ENCODE results near the gene KCNH2.

The KCNH2 gene

DNA sequence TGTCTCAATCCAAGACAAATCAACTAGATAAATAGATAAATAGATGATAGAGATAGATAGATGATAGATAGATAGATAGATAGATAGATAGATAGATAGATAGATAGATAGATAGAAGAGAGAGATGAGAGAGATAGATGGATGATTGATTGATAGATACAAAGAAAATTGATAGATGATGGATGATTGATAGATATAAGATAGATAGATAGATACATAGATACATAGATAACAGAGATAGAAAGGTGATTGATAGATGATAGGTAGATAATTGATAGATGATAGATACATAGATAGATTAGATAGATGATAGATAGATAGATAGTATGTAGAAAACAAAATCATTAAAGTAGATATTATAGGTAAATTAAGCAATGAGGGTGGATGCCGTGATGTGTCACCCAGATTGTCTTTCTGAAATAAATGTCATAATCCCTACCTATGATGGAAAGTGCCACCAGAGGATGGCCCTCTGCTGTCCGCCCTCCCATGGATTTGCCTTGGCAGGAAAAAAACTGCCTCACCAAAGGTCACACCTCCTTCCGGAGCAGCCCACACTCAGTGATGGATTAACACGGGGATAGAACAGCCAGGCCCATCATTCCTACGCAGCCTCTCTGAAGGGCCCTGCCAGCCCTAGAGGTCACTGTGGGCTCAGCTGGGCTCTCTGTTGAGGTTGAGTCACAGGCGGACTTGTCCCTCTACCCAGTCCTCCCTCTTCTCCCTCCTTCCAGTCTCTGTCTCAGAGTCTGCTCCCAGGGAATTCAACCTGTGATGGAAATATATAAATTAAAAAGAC, 50.8 kb downstream of the KCNH2 start:
- H3K4me3 ChIP-seq (ENCODE audit: low read depth, low read length), result no peak overlapping the region
- in situ Hi-C loops (cut with HindIII; ENCODE audit: low sequenced_read_pairs), result no loop called here
- TF ChIP-seq, protein P1, sequence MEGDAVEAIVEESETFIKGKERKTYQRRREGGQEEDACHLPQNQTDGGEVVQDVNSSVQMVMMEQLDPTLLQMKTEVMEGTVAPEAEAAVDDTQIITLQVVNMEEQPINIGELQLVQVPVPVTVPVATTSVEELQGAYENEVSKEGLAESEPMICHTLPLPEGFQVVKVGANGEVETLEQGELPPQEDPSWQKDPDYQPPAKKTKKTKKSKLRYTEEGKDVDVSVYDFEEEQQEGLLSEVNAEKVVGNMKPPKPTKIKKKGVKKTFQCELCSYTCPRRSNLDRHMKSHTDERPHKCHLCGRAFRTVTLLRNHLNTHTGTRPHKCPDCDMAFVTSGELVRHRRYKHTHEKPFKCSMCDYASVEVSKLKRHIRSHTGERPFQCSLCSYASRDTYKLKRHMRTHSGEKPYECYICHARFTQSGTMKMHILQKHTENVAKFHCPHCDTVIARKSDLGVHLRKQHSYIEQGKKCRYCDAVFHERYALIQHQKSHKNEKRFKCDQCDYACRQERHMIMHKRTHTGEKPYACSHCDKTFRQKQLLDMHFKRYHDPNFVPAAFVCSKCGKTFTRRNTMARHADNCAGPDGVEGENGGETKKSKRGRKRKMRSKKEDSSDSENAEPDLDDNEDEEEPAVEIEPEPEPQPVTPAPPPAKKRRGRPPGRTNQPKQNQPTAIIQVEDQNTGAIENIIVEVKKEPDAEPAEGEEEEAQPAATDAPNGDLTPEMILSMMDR (IDR thresholded peaks at IDR 0.05; ENCODE audit: low read depth, low read length, missing control alignments), result no peak
- no peak for DNase-seq (ENCODE audit: low read depth)

DNA sequence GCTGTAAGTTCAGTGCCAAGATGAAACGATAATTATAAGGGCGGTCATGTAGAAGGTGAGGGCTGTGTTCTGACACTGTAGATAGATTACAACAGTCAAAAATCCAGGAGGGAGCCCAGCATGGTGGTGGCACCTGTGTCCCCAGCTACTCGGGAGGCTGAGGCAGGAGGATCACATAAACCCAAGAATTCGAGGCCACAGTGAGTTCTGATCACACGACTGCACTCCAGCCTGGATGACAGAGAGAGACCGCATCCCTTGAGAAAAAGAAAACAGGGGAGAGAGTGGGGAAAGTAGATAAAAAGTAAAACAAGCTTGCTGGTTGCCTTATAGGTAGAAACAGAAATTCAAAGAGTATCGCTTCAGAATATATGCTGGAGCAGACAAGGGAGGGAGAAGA, 52.1 kb downstream of the KCNH2 start:
- no peak overlapping the region for H3K4me3 ChIP-seq (ENCODE audit: low read depth, low read length)
- DNase-seq (ENCODE audit: low read depth), result no peak
- in situ Hi-C loops (cut with HindIII; ENCODE audit: low sequenced_read_pairs), result no loop called here
- TF ChIP-seq, protein P1 (IDR thresholded peaks at IDR 0.05; ENCODE audit: low read depth, low read length, missing control alignments), result no peak

DNA sequence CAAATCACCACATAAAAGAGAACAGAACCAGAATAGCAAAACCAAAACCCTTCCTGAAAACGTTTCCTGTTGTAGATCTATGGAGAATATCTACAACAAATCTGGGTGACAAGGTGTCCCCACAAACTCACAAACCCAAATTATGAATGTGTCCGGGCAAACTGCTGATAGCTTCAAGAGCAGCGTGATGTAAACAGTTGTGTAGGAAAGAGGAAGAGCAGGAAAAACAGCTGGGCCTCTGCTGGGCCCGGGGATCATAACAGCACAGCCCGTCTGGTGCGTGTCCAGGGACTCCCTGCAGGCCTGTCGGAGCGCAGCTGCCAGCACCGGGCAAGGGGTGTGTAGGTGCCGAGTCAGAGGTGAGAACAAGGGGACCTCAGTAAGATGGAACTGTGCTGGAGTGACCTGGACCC, 53.7 kb downstream of the KCNH2 start:
- in situ Hi-C loops (cut with HindIII; ENCODE audit: low sequenced_read_pairs), result no loop called here

DNA sequence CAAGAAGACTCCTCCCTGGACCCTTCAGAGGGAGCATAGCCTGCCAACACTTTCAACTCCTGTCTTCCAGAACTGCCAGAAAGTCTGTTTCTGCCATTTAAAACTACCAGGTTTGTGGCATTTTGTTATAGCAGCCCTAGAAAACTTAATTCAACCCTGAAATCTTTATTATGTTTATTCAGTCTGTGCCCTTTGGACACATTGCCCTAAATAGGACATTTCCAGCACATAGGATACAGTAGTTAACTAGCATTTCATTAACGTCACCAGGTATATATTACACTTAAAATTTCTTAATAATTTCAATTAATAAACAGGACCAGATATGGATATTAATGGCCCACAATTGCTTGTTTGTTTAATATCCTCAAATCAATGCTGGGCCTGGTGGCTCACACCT, 54.3 kb downstream of the KCNH2 start:
- TF ChIP-seq, protein P1 (IDR thresholded peaks at IDR 0.05; ENCODE audit: low read depth, low read length, missing control alignments), result no peak
- in situ Hi-C loops (cut with HindIII; ENCODE audit: low sequenced_read_pairs), result no loop called here
- DNase-seq (ENCODE audit: low read depth), result no peak
- H3K4me3 ChIP-seq (ENCODE audit: low read depth, low read length), result no peak overlapping the region

More for the DNA sequence above, 53.7 kb downstream of the KCNH2 start:
- TF ChIP-seq, protein P1 (IDR thresholded peaks at IDR 0.05; ENCODE audit: low read depth, low read length, missing control alignments), result no peak
- H3K4me3 ChIP-seq (ENCODE audit: low read depth, low read length), result no peak overlapping the region
- no peak for DNase-seq (ENCODE audit: low read depth)

DNA sequence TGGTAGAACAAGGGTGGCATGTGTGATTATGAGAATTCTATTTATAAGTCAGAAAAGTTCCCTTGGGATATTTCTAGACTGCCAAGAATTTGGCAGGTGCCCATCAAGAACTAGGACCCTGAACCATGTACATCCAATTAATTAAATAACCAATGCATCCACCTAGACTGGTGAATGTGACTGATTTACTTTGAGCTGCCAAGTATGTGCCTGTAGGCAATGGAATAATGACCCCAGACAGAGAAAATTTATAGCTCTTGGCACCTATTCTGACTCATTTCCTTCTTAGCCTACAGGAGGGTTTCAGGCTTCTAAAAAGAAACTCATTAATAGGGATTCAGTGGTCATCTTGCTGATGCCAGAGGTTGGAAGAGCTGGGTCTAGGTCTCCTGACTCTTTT, 54.9 kb downstream of the KCNH2 start:
- TF ChIP-seq, protein P1 (IDR thresholded peaks at IDR 0.05; ENCODE audit: low read depth, low read length, missing control alignments), result no peak
- no peak for DNase-seq (ENCODE audit: low read depth)
- in situ Hi-C loops (cut with HindIII; ENCODE audit: low sequenced_read_pairs), result no loop called here

DNA sequence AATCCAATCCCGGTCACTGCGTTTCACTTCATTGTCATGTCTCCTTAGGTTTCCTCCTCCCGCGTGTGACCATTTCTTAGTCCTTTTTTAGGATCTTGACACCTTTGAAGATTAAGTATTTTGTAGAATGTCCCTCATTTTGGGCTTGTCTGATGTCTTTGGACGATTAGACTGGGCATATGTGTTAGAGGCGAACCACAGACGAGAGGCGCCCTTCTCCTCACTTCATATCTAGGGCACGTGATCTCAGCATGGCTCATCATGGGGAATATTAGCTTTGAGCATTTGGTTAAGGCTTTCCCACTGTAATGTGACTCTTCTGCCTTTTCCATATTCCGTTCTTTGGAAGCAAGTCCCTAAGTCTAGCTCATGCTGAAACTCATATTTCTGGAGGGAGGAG, 59.0 kb downstream of the KCNH2 start:
- in situ Hi-C loops (cut with HindIII; ENCODE audit: low sequenced_read_pairs), result no loop called here
- DNase-seq (ENCODE audit: low read depth), result no peak
- TF ChIP-seq, protein P1 (IDR thresholded peaks at IDR 0.05; ENCODE audit: low read depth, low read length, missing control alignments), result no peak
- no peak overlapping the region for H3K4me3 ChIP-seq (ENCODE audit: low read depth, low read length)

More for the DNA sequence above, 54.9 kb downstream of the KCNH2 start:
- no peak overlapping the region for H3K4me3 ChIP-seq (ENCODE audit: low read depth, low read length)
